ENCODE results near the gene RTP5.
"Not testable (repeated sequence)": the region's sequence is repeated elsewhere in the genome, so short reads cannot be mapped to it uniquely, and the experiment has no call there.

Gene RTP5

DNA sequence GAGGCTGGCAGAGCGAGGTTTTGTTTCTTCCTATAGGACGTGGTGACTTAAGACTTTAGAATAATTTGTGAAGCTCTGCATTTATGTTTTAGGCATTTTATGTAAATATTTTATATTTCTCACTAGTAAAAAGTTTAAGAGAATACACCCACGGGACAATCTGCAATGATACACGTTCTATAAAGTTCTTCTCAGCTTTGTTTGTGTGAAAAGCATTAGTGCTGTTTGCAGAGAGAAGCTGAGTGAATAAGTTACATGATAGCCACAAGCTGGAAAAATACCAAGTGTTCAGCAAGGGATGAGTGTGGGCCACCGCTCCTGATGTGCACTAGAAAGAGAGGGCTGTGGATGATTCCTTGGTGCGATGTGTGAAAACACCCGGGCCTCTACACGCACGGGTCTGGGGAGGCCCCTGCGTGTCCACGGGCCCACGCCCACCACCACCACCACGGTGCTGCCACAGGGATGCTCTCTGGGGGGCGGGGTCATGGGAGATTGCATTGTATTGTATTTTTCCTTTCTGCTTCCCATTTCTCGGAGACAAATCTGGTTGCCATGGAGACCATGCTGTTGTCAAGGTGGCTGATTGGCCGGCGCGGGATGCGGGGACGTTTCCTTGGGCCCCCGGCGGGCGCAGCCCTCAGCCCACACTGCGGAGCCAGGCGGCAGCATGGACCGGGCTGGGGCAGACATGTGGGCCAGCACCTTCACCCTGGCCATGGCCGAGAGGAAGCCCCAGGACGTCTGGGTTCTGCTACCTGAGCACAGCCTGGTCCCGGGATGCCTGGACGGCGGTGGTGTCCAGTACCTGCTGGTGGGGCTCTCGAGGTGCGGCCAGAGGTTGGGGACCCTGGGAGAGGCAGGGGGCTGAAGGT is at the start of gene RTP5:
Gene RTP5, plus strand, starts transcription at position 643 of the 875 bp plus-strand sequence. Its CDS starts 28 bp downstream, at position 671.
- no peak for DNase-seq

DNA sequence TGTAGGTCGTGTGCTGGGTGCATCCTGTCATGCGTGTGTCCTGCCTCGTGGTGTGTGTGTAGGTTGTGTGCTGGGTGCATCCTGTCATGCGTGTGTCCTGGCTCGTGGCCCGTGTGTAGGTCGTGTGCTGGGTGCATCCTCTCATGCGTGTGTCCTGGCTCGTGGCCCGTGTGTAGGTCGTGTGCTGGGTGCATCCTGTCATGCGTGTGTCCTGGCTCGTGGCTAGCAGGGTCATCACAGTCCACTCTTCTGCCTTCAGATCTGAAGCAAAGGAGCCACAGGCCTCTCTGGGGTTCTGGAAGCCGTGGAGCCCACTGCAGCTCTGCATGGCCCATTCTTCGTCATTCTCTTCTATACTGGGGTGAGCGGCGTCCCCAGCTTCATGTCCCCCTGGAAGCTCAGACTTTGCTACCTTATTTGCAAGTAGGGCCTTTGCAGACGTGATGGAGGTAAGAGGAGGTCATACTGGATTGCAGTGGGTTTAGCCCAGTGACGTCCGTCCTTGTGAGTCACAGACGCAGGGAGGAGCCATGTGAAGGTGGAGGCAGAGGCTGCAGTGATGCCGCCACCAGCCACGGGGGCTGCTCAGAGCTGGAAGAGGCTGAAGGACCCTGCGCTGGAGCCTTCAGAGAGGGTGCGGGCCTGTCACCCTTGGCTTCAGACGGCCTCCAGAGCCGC is 49.4 kb upstream of the RTP5 start:
- DNase-seq: not testable (repeated sequence)

DNA sequence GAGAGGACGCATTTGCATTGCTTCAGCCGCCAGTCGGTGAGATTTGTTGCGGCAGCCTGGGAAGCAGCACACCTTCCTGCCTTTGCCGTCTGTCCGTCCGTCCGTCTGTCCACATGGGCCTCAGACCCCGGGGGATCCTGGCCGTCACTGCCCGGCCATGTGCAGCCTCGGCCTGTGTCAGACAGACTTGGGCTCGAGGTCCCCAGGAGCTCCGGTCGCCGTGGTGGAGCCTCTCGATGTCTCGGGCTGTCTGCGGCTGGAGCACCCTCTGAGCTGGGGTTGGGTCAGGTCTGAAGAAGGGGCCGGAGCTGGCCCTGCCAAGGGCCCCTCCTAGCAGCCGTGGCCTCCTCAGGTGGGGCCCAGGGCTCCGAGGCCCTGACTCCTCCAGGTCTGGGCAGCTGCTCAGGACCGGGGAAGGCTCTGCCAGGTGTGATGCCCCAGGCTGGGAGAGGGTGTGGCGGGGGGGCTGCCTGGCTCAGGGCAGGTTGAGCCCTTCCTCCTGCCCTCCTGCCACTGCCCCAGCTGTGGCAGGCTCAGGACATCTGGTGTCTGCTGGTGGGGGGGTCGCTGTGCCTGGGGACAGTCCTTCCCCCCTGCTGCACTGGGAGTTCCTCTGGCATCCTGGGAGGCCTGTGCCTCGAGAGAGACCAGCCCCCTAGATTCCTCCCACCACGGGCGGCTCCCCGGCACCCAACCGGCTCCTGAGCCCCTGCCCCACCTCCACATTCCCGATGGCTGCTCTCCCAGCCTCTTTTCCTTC is 48.7 kb upstream of the RTP5 start:
- no peak for DNase-seq

- DNase-seq: no peak
Observed at GRCh38 chr2:241821460-241822263, 47.9 kb upstream of the RTP5 start.

GRCh38 chr2:241822264-241822623 is 47.3 kb upstream of the RTP5 start:
- DNase-seq: no peak

GRCh38 chr2:241823531-241824437 is 45.7 kb upstream of the RTP5 start:
- DNase-seq: not testable (repeated sequence)

- no peak for DNase-seq
Observed at GRCh38 chr2:241827394-241827793, 42.1 kb upstream of the RTP5 start.

DNA sequence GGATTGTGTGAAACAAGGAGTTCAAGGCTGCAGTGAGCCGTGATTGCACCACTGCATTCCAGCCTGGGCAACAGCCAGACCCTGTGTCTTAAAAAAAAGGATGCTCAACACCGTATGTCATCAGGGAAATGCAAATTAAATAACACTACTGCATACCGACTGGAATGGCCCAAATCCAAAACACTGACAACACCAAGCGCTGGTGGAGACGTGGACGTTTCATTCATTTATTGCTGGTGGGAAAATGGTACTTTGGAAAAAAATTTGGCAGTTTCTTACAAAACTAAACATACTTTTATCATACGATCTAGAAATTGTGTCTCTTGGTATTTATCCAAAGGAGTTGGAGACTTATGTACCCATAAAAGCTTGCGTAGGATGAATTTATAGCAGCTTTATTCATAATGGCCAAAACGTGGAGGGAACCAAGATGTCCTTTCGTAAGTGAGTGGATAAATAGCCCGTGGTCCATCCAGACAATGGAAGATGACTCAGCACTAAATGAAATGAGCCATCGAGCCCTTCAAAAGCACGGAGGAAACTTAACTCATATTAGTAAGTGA is 36.3 kb upstream of the RTP5 start:
- DNase-seq: no peak

GRCh38 chr2:241833756-241834526 is 35.6 kb upstream of the RTP5 start:
- not testable (repeated sequence) for DNase-seq

DNA sequence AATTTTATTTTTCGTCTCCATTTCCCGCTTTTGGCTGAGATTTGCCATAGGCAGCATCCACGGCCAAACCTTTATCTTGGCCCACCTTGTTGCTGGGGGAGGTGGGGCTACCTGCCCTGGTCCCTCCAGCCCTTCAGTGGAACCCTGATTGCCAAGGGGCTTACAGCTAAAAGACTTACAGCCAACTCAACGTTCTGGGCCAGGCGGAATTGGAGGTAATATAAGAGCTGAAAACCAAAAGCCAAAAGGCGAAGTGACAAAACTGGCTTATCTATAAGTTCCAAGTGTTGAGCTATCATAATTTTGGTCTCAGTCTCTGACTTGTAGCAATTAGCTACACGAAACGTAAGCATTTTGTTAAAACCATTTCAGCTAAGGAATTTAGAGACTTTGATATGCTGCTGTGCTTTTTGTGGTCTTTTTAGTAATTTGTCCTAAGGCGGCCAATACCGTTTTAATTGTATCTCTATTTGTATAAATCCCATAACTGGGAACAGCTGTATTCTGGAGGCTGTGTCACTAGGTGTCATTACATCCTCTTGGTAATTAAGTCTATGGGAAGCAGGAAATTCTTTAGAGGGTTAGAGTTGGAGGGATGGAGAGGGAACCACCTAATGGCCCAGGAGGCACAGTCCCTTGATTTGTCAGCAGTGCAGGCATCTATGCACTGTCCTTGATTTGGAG is 34.9 kb upstream of the RTP5 start:
- no peak for DNase-seq

GRCh38 chr2:241835611-241836010 is 33.9 kb upstream of the RTP5 start:
- no peak for DNase-seq

- DNase-seq: no peak
Observed at GRCh38 chr2:241836292-241836691, 33.2 kb upstream of the RTP5 start.

GRCh38 chr2:241837197-241837965 is 32.1 kb upstream of the RTP5 start:
- no peak for DNase-seq

DNA sequence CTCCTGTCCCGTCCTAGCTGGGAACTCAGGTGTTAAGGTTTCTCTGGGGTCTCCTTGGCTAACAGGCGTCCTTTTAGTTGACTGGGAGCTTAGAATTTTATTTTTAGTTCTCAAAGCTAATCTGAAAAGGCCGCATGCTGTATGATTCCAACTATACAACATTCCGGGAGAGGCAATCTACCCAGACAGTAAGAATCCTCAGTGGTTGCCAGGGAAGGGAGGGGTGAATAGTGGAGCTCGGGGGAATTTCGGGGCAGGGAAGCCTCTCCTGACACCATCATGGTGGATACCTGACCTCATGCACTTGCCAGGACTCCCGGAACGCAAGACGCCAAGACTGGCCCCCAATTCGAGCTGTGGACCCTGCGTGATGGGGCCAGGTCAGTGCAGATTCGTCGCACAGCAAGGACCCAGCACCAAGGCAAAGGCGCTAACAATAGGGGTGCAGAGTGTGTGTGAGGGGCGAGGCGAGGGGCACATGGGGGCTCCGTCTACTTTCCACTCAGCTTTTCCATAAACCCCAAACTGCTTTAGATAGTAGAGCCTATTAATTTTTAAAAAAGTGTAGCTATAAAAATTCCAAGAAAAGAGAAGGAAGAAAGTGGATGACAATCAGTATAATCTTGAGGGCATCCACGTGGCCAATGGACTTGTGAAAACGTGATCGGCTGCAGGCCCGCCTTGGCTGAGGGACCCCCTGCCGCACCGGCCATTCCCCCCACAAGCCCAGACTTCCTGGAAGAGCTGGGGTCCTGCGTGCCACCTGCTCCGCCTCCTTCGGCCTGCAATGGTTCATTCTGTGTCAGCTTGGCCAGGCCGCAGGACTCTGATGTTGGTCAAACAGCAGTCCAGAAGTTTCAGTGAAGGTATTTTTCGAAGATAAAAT is 28.1 kb upstream of the RTP5 start:
- no peak for DNase-seq

DNA sequence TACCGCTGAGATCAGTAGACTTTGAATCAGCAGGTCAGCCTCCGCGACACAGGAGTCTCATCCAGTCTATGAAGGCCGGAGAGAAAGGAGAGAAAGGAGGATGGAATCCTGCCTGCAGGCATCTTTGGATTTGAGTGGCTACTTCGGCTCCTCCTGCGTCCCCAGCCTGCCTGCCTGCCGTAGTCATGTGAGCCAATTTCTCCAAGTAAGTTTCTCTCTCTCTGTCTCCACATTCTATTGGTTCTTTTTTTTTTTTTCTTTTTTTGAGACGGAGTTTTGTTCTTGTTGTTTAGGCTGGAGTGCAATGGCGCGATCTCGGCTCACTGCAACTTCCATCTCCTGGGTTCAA is 27.5 kb upstream of the RTP5 start:
- no peak for DNase-seq

- no peak for DNase-seq
Observed at GRCh38 chr2:241842620-241843211, 26.8 kb upstream of the RTP5 start.

GRCh38 chr2:241843321-241844065 is 26.0 kb upstream of the RTP5 start:
- DNase-seq: no peak

Data from NCI-H510A treated with DMSO at 0.1 percent for 48 hours (cell line).